ENCODE results near the gene NANS. TPM values are rescaled to one million over a fixed set of nuclear protein-coding genes. Genes with fewer than 3 reads are reported as not detected.

Gene NANS
- total RNA-seq, 1 experiment from 2014 or later = 77.9 TPM

Small RNA genes within 50 kb of the gene (small RNA-seq; reads per million reads assigned to genes)
- gene RF00017 = not detected
- not detected for gene RNU6-918P

Other genes with a start within 250 kb of the NANS start
- not detected in 2 replicates for gene FOXE1, start 203.5 kb upstream of the NANS start, total RNA-seq (2014; rRNA removed; shearing (Covaris generic); ENCODE audit: low replicate concordance)
- 15.2 and 16.1 TPM in 2 replicates for gene TRMO, start 134.2 kb upstream of the NANS start, total RNA-seq (2014; rRNA removed; shearing (Covaris generic); ENCODE audit: low replicate concordance)
- gene HEMGN, start 118.6 kb upstream of the NANS start, total RNA-seq (2014; rRNA removed; shearing (Covaris generic); ENCODE audit: low replicate concordance) = not detected in 2 replicates
- 29.1 and 76.3 TPM in 2 replicates for gene ANP32B, start 73.4 kb upstream of the NANS start, total RNA-seq (2014; rRNA removed; shearing (Covaris generic); ENCODE audit: low replicate concordance)
- 17.5 and 18.3 TPM in 2 replicates for gene TRIM14, start 62.5 kb downstream of the NANS start, total RNA-seq (2014; rRNA removed; shearing (Covaris generic); ENCODE audit: low replicate concordance)
- 1.7 and 2.5 TPM in 2 replicates for gene CORO2A, start 135.9 kb downstream of the NANS start, total RNA-seq (2014; rRNA removed; shearing (Covaris generic); ENCODE audit: low replicate concordance)
- 0.97 and 5.2 TPM in 2 replicates for gene TBC1D2, start 198.9 kb downstream of the NANS start, total RNA-seq (2014; rRNA removed; shearing (Covaris generic); ENCODE audit: low replicate concordance)

Data from Karpas-422 (cell line).